ENCODE results near the gene SPEM3. TPM values are rescaled to one million over a fixed set of nuclear protein-coding genes. Genes with fewer than 3 reads are reported as not detected.

The SPEM3 gene
- total RNA-seq, 1 donor from 2014 or later = not detected

- Mint-ChIP-seq H3K4me1 (peaks cover 37% of the 10 kb centered on the region), H3K27ac (ENCODE audit: unreplicated experiment) (no peak overlapping the region), H3K36me3 (ENCODE audit: low read depth) (peaks cover 6% of the 10 kb centered on the region), H3K9me3 (no peaks in the 10 kb centered on the region), H3K4me3 (no peak overlapping the region), H3K27me3 (ENCODE audit: low read depth) (peaks cover under 1% of the 10 kb centered on the region)
- no peak for TF ChIP-seq CTCF (conservative IDR thresholded peaks at IDR 0.05)
- no peak for DNase-seq (ENCODE audit: low read depth, low spot score)
Observed at GRCh38 chr17:7414837-7415236, 13.8 kb upstream of the SPEM3 start.

- DNase-seq (ENCODE audit: low read depth, low spot score) = no peak
- Mint-ChIP-seq H3K4me3 (no peak overlapping the region), H3K36me3 (ENCODE audit: low read depth) (no peaks in the 10 kb centered on the region), H3K4me1 (peaks cover 47% of the 10 kb centered on the region), H3K27ac (ENCODE audit: unreplicated experiment) (no peak overlapping the region), H3K27me3 (ENCODE audit: low read depth) (peaks cover 2% of the 10 kb centered on the region), H3K9me3 (no peaks in the 10 kb centered on the region)
- no peak for TF ChIP-seq CTCF (conservative IDR thresholded peaks at IDR 0.05)
Observed at GRCh38 chr17:7415784-7416183, 12.9 kb upstream of the SPEM3 start.

- H3K27me3 Mint-ChIP-seq (ENCODE audit: low read depth) = peaks cover 2% of the 10 kb centered on the region
- peaks cover 49% of the 10 kb centered on the region for H3K4me1 Mint-ChIP-seq
- DNase-seq (ENCODE audit: low read depth, low spot score) = no peak
- H3K36me3 Mint-ChIP-seq (ENCODE audit: low read depth) = no peaks in the 10 kb centered on the region
- TF ChIP-seq CTCF (conservative IDR thresholded peaks at IDR 0.05) = no peak
- no peak overlapping the region for H3K4me3 Mint-ChIP-seq
- H3K9me3 Mint-ChIP-seq = no peaks in the 10 kb centered on the region
- H3K27ac Mint-ChIP-seq (ENCODE audit: unreplicated experiment) = no peak overlapping the region
Observed at GRCh38 chr17:7416323-7416722, 12.3 kb upstream of the SPEM3 start.

- peaks cover 2% of the 10 kb centered on the region for H3K27me3 Mint-ChIP-seq (ENCODE audit: low read depth)
- H3K4me3 Mint-ChIP-seq = no peak overlapping the region
- H3K9me3 Mint-ChIP-seq = no peaks in the 10 kb centered on the region
- no peak for DNase-seq (ENCODE audit: low read depth, low spot score)
- peaks cover 47% of the 10 kb centered on the region for H3K4me1 Mint-ChIP-seq
- no peak overlapping the region for H3K27ac Mint-ChIP-seq (ENCODE audit: unreplicated experiment)
- no peak for TF ChIP-seq CTCF (conservative IDR thresholded peaks at IDR 0.05)
- no peaks in the 10 kb centered on the region for H3K36me3 Mint-ChIP-seq (ENCODE audit: low read depth)
Observed at GRCh38 chr17:7417056-7417655, 11.5 kb upstream of the SPEM3 start.

- H3K9me3 Mint-ChIP-seq = no peaks in the 10 kb centered on the region
- H3K27ac Mint-ChIP-seq (ENCODE audit: unreplicated experiment) = peak overlapping the region; percentile 72
- H3K4me3 Mint-ChIP-seq = peak overlapping the region; percentile 31
Observed at GRCh38 chr17:7418472-7419152, 10.0 kb upstream of the SPEM3 start.

More at GRCh38 chr17:7418472-7419152, 10.0 kb upstream of the SPEM3 start:
- no peak for TF ChIP-seq CTCF (conservative IDR thresholded peaks at IDR 0.05)
- no peak for DNase-seq (ENCODE audit: low read depth, low spot score)
- peaks cover 38% of the 10 kb centered on the region for H3K4me1 Mint-ChIP-seq
- no peaks in the 10 kb centered on the region for H3K36me3 Mint-ChIP-seq (ENCODE audit: low read depth)
- H3K27me3 Mint-ChIP-seq (ENCODE audit: low read depth) = peaks cover 2% of the 10 kb centered on the region

Measured in neural crest cell (in vitro differentiated cells).